ENCODE results near the gene INSM1.
A peak's percentile ranks its signal among the peaks of the same experiment; 100 is the strongest.

INSM1 gene

DNA sequence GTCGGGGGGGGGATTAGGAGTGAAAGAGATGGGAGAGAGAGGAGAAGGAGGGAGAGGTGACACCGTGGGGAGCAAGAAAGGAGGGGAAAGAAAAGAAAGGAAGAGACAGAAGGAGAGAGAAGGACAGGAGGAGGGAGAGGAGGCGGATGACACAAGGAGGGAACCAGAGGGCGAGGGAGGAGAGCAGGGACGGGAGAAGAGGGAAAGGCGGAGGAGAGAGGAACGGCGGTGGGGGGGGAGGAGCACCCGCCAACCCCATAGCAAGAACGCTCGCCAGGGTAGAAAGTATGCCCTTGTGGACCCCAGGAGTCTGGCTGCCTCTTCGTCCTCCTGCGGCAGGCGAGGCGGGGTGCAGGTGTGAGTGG is 4.5 kb upstream of the INSM1 start:
- DNase-seq: peak; percentile 54

GRCh38 chr20:20363799-20364592 is 3.9 kb upstream of the INSM1 start:
- peak; percentile 92 for DNase-seq

- DNase-seq: no peak
Measured at GRCh38 chr20:20364593-20365479, 3.1 kb upstream of the INSM1 start.

- peak; percentile 54 for DNase-seq
Measured at GRCh38 chr20:20365480-20366161, 2.3 kb upstream of the INSM1 start.

DNA sequence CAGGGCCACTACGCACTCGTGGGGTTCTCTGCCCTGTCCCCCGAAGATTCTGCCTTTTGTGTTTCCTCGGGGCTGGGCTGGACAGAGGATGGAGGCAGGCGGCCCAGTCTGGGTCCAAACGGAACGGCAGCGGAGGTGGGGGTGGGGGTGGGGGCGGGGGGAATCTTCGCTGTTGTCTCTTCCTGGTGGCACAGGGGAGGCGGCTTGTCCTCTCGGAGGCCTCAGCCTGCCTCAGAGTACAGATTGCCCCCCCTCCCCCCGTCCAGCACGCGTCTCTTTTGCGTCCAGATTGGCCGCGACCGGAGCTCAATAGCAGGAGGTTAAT is 1.4 kb upstream of the INSM1 start:
- peak; percentile 69 for DNase-seq

GRCh38 chr20:20366876-20367574 is 879 bp upstream of the INSM1 start:
- DNase-seq: no peak

DNA sequence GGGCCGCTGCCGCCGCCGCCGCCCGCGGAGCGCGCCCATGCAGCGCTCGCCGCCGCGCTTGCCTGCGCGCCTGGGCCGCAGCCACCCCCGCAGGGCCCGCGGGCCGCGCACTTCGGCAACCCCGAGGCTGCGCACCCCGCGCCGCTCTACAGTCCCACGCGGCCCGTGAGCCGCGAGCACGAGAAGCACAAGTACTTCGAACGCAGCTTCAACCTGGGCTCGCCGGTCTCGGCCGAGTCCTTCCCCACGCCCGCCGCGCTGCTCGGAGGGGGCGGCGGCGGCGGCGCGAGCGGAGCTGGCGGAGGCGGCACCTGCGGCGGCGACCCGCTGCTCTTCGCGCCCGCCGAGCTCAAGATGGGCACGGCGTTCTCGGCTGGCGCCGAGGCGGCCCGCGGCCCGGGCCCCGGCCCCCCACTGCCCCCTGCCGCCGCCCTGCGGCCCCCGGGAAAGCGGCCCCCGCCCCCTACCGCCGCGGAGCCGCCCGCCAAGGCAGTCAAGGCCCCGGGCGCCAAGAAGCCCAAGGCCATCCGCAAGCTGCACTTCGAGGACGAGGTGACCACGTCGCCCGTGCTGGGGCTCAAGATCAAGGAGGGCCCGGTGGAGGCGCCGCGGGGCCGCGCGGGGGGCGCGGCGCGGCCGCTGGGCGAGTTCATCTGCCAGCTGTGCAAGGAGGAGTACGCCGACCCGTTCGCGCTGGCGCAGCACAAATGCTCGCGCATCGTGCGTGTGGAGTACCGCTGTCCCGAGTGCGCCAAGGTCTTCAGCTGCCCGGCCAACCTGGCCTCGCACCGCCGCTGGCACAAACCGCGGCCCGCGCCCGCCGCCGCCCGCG is 730 bp downstream of the INSM1 start:
- no peak for DNase-seq

GRCh38 chr20:20369250-20370093 is 1.6 kb downstream of the INSM1 start:
- peak; percentile 37 for DNase-seq

DNA sequence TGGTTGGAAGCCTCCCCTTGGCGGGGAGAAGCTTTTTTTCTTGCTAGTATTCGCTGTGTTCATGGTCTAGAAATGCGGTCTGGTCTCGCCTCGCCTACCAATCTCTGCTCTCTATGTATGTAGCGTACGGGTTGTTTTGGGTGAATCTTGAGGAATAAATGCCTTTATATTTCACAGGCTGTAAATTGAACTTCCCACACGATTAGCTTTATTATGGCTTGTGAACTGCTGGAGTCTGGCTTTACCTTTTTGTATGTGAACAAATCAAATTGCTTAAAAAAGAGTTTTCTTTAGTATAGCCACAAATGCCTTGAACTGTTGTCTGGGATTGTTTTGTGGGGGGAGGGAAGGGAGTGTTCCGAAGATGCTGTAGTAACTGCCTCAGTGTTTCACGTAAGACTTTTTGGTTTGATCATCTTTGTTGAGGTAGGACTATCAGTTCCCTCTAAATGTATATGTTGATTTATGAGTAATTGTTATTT is 2.2 kb downstream of the INSM1 start:
- no peak for DNase-seq

GRCh38 chr20:20371083-20371482 is 3.2 kb downstream of the INSM1 start:
- DNase-seq: no peak

DNA sequence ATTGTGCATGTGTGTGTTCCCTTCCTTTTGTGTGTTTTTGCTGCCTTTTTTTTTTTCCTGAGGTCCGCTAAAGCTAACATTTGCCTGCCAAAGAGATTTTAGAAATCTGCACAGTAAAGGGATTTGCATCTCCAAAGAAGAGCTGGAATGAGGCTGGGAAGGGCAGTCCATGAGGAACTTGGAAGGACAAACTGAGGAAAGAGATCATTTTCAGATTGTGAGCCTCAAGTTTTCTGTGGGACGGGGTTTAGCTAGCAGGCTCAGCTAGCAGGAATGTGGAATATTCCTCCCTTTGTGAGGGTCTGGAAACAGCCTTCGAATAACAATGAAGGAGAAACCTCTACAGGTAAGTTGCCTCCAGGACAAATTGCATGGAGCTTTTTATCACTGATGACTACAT is 3.8 kb downstream of the INSM1 start:
- DNase-seq: no peak

GRCh38 chr20:20373091-20373571 is 5.2 kb downstream of the INSM1 start:
- DNase-seq: peak; percentile 77

GRCh38 chr20:20375862-20376261 is 8.0 kb downstream of the INSM1 start:
- DNase-seq: peak; percentile 75

GRCh38 chr20:20386192-20386591 is 18.3 kb downstream of the INSM1 start:
- peak; percentile 70 for DNase-seq

DNA sequence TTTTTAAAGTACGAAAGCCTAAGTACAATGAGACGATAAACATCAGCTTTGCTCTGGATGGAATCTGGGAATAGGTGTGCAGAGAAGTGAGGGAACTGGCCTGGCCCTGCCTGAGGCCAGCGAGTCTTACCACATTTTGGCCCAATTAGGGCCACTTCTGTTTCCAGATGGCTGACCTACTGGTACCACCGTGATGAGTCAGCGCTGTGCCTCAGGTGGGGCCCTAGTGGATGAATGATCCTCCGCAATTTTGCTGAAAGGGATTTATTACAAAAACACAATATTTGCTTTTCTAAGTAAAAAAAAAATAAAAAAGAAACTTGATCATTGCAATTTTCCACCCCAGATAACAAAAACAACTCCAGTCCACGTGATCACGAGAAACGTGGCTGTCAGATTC is 22.5 kb downstream of the INSM1 start:
- DNase-seq: no peak

- DNase-seq: no peak
Measured at GRCh38 chr20:20391115-20391514, 23.2 kb downstream of the INSM1 start.

DNA sequence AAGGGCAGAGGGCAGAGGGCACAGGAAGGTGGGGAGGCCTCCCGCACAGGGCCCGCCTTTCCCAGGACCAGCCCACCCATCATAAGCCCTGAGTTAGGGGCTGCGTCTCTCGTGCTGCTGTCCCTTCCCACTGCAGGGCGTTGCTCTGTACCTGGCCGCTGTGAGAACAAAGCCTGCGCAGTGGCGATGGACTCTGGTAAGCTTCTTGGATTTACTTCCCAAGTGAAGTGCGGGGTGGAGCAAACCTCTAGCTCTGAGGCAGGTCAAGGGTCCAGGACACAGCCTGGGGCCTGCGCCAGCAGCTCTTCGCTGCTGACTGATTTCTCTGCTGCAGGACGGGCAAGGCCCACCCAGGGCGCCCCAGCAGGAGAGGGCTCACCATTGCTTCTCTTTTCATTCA is 23.9 kb downstream of the INSM1 start:
- no peak for DNase-seq

- no peak for DNase-seq
Measured at GRCh38 chr20:20393207-20394120, 25.6 kb downstream of the INSM1 start.

DNA sequence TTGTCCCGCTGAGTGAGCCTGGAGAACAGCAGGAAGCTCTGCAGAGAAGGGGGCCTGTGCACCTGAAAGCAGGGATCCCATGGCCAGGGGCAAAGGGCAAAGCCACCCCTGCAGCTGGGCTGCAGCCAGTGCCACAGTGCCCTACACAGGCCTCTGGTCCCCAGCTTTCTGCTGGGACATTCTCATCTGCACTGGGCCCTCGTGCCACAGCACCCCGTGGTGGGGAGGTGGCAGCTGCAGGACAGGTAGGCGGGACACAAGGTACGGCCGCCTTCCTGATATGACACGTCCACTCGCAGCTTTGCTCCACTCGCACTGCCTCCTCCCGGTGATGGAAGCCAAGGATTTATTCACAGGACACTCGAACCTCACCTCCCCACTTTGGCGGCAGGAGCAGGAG is 27.2 kb downstream of the INSM1 start:
- DNase-seq: no peak
